ENCODE data around the gene TBX1.

Gene TBX1

GRCh38 chr22:19753996-19754700 is 6.4 kb upstream of the TBX1 start:
- no peak for DNase-seq (ENCODE audit: low spot score)

GRCh38 chr22:19754701-19755144 is 5.9 kb upstream of the TBX1 start:
- no peak for DNase-seq (ENCODE audit: low spot score)

GRCh38 chr22:19755145-19755710 is 5.3 kb upstream of the TBX1 start:
- no peak for DNase-seq (ENCODE audit: low spot score)

GRCh38 chr22:19755722-19756287 is 4.8 kb upstream of the TBX1 start:
- DNase-seq (ENCODE audit: low spot score) = no peak

GRCh38 chr22:19756288-19757128 is 4.1 kb upstream of the TBX1 start:
- DNase-seq (ENCODE audit: low spot score) = no peak

GRCh38 chr22:19757140-19757984 is 3.2 kb upstream of the TBX1 start:
- DNase-seq (ENCODE audit: low spot score) = no peak

GRCh38 chr22:19757985-19758895 is 2.3 kb upstream of the TBX1 start:
- DNase-seq (ENCODE audit: low spot score) = no peak

GRCh38 chr22:19758896-19759426 is 1.6 kb upstream of the TBX1 start:
- DNase-seq (ENCODE audit: low spot score) = no peak

- no peak for DNase-seq (ENCODE audit: low spot score)
Measured at GRCh38 chr22:19759427-19760057, 1.0 kb upstream of the TBX1 start.

GRCh38 chr22:19760951-19761724 is 560 bp downstream of the TBX1 start:
- no peak for DNase-seq (ENCODE audit: low spot score)

- DNase-seq (ENCODE audit: low spot score) = no peak
Measured at GRCh38 chr22:19761725-19762567, 1.4 kb downstream of the TBX1 start.

GRCh38 chr22:19762568-19763457 is 2.2 kb downstream of the TBX1 start:
- DNase-seq (ENCODE audit: low spot score) = no peak

GRCh38 chr22:19763458-19764298 is 3.1 kb downstream of the TBX1 start:
- DNase-seq (ENCODE audit: low spot score) = no peak

- no peak for DNase-seq (ENCODE audit: low spot score)
Measured at GRCh38 chr22:19764299-19764593, 3.7 kb downstream of the TBX1 start.

- DNase-seq (ENCODE audit: low spot score) = no peak
Measured at GRCh38 chr22:19764636-19765476, 4.3 kb downstream of the TBX1 start.

All from left forelimb (tissue), 1 donor.